Lower lobe of right lung (tissue), 2 donors: Measurements from ENCODE around the gene GNAT2. TPM values are rescaled to one million over a fixed set of nuclear protein-coding genes. Genes with fewer than 3 reads are reported as not detected.

Experiments
- ATAC-seq, 2 donors: fragments of 200-7000 bp; cut with Tn5 transposase; one replicate each; pipeline ENCODE4 v1.9.1; 2020 to 2022; ENCODE audit warnings: mild to moderate bottlenecking in 2 of 2, moderate library complexity in 2 of 2
- DNase-seq: peaks from one replicate; pipeline ENCODE4 v3.0.0-alpha.2; 2020
- H3K27ac ChIP-seq: fragments of 200-600 bp; one replicate; pipeline ENCODE4 v1.8.0; 2022
- H3K27me3 ChIP-seq: fragments of 200-600 bp; one replicate; pipeline ENCODE4 v1.8.0; 2022; ENCODE audit warnings: low read depth
- H3K36me3 ChIP-seq: fragments of 200-600 bp; one replicate; pipeline ENCODE4 v1.8.0; 2022; ENCODE audit warnings: mild to moderate bottlenecking
- H3K4me1 ChIP-seq: fragments of 200-600 bp; one replicate; pipeline ENCODE4 v1.8.0; 2022
- H3K4me3 ChIP-seq: fragments of 200-600 bp; one replicate; pipeline ENCODE4 v1.8.0; 2022; ENCODE audit warnings: mild to moderate bottlenecking
- H3K9me3 ChIP-seq: fragments of 200-600 bp; one replicate; pipeline ENCODE4 v1.8.0; 2022
- intact Hi-C: fragments of 100-400 bp; cut with DNase I; formaldehyde crosslinking; loops from one replicate; pipeline ENCODE4 v1.11.0; 2022
- total RNA-seq: library from RNA; stranded (reverse); fragmentation: NEBNext Ultra II Directional; extraction: Animal tissue kit (Norgen Biotek cat#: 25700); gene quantifications from one replicate; pipeline ENCODE4 v1.2.1, GENCODE V29; 2021
- TF ChIP-seq, protein P1 (sequence below): fragments of 200-600 bp; IDR thresholded peaks from one replicate; pipeline ENCODE4 v1.8.0; 2022; ENCODE audit warnings: antibody characterized with exemption, mild to moderate bottlenecking
- donor health status: DM: no; HTN: yes; CAD: no; lungs with severe emphysema.

GNAT2 gene
- total RNA-seq, 1 donor from 2014 or later: not detected

DNA sequence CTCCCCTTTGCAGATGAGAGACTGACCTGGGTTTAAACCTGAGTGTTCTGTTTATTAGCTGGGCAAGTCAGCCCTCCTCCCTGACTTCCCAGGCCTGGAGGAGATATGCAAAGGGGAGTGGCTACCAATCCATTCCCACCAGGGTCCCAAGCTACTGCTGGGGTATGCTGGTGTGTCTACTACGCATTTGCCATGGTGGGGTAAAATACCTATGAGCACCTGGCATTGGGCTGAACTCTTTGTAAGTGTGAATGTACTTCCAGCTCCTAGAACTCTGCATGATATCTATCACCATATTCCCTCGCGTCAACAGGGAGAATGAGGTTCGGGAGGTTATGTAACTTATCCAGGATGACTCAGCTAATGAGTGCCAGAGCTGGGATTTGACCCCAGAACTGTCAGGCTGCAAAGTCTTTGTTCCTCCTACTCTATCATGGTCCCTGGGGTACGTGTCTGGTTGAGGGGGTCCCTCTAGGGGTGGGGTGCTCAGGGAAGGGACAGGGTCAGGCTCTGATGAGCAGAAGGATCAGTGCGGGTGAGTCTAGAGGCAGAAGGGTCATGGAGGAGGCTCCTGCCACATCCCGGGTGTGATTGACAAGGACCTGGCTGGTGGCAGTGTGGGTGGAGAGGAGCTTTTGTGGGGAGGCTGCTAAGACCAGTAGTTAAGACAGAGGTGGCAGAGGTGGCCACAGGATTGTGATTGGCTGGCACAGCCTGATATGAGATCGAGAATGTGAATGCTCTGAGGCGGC lies 17.0 kb upstream of the GNAT2 start:
- intact Hi-C loops: loop anchor here (10.0 kb wide), 1 partner anchor 92 kb away; the partner anchor contains the start of gene GNAI3
- no peaks in the 10 kb centered on the region for H3K27me3 ChIP-seq
- TF ChIP-seq, protein P1, sequence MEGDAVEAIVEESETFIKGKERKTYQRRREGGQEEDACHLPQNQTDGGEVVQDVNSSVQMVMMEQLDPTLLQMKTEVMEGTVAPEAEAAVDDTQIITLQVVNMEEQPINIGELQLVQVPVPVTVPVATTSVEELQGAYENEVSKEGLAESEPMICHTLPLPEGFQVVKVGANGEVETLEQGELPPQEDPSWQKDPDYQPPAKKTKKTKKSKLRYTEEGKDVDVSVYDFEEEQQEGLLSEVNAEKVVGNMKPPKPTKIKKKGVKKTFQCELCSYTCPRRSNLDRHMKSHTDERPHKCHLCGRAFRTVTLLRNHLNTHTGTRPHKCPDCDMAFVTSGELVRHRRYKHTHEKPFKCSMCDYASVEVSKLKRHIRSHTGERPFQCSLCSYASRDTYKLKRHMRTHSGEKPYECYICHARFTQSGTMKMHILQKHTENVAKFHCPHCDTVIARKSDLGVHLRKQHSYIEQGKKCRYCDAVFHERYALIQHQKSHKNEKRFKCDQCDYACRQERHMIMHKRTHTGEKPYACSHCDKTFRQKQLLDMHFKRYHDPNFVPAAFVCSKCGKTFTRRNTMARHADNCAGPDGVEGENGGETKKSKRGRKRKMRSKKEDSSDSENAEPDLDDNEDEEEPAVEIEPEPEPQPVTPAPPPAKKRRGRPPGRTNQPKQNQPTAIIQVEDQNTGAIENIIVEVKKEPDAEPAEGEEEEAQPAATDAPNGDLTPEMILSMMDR: no peak
- ATAC-seq: peak in 1 of 2 donors; percentile 20
- no peak for DNase-seq
- no peak overlapping the region for H3K27ac ChIP-seq
- no peak overlapping the region for H3K4me3 ChIP-seq
- H3K4me1 ChIP-seq: peaks cover 10% of the 10 kb centered on the region
- H3K36me3 ChIP-seq: peaks cover 5% of the 10 kb centered on the region
- H3K9me3 ChIP-seq: no peaks in the 10 kb centered on the region

DNA sequence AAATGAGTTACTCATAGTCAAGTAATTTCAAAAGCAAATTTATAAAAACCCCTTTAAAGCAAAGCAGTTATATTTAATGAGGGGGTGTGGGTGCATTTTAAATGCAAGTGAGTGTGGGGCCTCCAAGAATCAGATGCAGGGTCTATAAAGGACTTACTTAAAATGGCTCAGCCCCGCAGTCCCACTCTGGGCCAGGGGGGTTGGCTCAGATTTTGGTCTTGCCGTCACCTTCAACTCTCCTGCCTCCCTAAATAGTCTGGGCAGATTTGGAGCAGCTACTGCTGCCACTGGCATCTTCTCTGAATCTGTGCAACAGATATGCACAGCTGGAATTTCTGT lies 16.4 kb upstream of the GNAT2 start:
- TF ChIP-seq, protein P1: no peak
- no peak for DNase-seq
- Histone ChIP-seq H3K4me1 (peaks cover 10% of the 10 kb centered on the region), H3K4me3 (no peak overlapping the region), H3K27me3 (no peaks in the 10 kb centered on the region), H3K27ac (no peak overlapping the region), H3K9me3 (no peaks in the 10 kb centered on the region), H3K36me3 (peaks cover 11% of the 10 kb centered on the region)
- intact Hi-C loops: loop anchor here (10.0 kb wide), 1 partner anchor 91 kb away; the partner anchor contains the start of gene GNAI3
- no peak for ATAC-seq

GRCh38 chr1:109634771-109635750 lies 15.6 kb upstream of the GNAT2 start:
- intact Hi-C loops: loop anchor here (10.0 kb wide), 1 partner anchor 90 kb away; the partner anchor contains the start of gene GNAI3
- Histone ChIP-seq H3K4me1 (peaks cover 6% of the 10 kb centered on the region), H3K4me3 (no peak overlapping the region), H3K27ac (no peak overlapping the region), H3K36me3 (peaks cover 13% of the 10 kb centered on the region), H3K27me3 (no peaks in the 10 kb centered on the region), H3K9me3 (no peaks in the 10 kb centered on the region)
- no peak for DNase-seq
- TF ChIP-seq, protein P1: no peak
- ATAC-seq: no peak

DNA sequence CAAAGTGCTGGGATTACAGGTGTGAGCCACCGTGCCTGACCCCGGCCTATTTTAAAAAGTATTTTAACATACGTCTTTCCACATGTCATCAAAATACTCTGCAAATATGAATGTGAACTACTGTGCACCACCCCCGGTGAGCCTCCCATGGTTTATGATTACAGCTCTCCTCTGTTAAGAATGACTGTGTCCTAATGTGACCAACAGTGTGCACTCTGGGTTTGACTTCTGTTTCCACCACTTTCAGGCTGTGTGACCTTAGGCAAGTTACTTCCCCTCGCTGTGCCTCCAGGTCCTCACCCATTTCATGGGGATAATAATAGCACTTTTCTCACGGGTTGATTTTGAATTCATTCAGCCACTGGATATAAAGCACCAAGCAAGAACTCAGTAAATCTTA lies 14.9 kb upstream of the GNAT2 start:
- Histone ChIP-seq H3K27ac (no peak overlapping the region), H3K4me1 (peaks cover 5% of the 10 kb centered on the region), H3K4me3 (no peak overlapping the region), H3K9me3 (no peaks in the 10 kb centered on the region), H3K36me3 (peaks cover 18% of the 10 kb centered on the region), H3K27me3 (no peaks in the 10 kb centered on the region)
- TF ChIP-seq, protein P1: no peak
- DNase-seq: no peak
- no peak for ATAC-seq
- intact Hi-C loops: loop anchor here (10.0 kb wide), 1 partner anchor 89 kb away; the partner anchor contains the start of gene GNAI3

- ATAC-seq (no peak), DNase-seq (no peak)
- Histone ChIP-seq H3K4me3 (no peak overlapping the region), H3K9me3 (no peaks in the 10 kb centered on the region), H3K27ac (peak overlapping the region; percentile 24), H3K36me3 (peaks cover 33% of the 10 kb centered on the region), H3K27me3 (no peaks in the 10 kb centered on the region), H3K4me1 (peaks cover 5% of the 10 kb centered on the region)
- intact Hi-C loops: loop anchor here (10.0 kb wide), 1 partner anchor 88 kb away; the partner anchor contains the start of gene GNAI3
- TF ChIP-seq, protein P1: no peak
Observed at GRCh38 chr1:109632671-109633346, 13.4 kb upstream of the GNAT2 start.
